Measurements from ENCODE around the gene ANKRD45.
"Not testable (repeated sequence)": the region's sequence is repeated elsewhere in the genome, so short reads cannot be mapped to it uniquely, and the experiment has no call there.

ANKRD45 gene

GRCh38 chr1:173642450-173643139, 27.1 kb downstream of the ANKRD45 start:
- DNase-seq = not testable (repeated sequence)

DNA sequence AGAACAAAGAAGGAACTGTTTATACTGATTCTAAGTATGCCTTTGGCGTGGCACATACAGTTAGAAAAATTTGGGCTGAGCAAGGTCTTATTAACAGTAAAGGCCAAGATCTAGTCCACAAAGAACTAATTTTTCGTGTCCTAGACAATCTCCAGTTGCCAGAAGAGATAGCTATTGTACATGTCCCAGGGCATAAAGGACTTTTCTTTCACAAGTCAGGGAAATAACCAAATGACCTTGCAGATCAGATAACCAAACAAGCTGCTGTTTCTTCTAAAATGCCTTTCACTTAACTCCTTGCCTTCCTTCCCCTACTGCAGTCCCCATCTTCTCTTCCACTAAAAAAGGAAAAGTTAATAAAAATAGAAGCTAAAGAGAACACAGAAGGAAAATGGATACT, 30.5 kb downstream of the ANKRD45 start:
- no peak for DNase-seq

DNA sequence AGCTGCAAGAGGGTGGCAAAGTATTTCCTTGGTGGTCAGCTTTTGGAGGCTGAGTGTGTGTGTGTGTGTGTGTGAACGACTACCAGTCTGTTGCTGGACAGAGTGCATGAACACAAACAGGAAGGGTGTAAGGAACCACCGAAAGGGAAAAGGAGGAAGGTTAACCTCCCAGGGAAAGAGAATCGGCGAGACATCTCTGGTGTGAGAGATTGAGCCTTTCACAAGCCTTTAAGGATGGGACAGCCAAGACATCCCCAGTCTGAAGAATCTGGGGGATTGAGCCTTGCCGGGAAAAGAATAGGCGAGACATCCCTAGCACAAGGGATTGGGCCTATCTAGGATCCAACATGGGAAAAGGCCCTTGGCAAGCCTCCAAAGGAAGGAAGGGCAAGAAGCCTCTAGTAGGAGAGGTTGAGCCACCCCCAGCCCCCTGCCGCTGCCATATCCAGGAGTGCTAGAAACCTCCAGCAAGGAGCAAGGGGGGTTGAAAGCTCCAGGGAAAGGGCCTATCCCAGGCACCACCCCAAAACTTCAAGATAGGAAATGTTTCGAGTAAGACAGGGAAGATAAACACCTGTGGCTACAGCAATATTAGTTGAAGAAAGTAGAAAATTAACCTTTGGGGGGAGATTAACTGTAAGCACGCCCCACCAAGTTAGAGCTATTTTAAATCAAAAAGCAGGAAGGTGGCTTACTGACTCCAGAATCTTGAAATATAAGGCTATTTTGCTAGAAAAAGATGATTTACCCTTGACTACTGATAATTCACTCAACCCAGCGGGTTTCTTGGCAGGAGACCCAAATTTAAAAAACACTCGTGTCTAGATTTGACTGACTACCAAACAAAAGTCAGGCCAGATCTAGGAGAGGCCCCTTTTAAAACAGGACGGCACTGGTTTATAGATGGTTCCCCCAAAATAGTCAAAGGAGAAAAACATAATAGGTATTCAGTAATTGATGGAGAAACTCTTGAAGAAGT, 31.3 kb downstream of the ANKRD45 start:
- no peak for DNase-seq

DNA sequence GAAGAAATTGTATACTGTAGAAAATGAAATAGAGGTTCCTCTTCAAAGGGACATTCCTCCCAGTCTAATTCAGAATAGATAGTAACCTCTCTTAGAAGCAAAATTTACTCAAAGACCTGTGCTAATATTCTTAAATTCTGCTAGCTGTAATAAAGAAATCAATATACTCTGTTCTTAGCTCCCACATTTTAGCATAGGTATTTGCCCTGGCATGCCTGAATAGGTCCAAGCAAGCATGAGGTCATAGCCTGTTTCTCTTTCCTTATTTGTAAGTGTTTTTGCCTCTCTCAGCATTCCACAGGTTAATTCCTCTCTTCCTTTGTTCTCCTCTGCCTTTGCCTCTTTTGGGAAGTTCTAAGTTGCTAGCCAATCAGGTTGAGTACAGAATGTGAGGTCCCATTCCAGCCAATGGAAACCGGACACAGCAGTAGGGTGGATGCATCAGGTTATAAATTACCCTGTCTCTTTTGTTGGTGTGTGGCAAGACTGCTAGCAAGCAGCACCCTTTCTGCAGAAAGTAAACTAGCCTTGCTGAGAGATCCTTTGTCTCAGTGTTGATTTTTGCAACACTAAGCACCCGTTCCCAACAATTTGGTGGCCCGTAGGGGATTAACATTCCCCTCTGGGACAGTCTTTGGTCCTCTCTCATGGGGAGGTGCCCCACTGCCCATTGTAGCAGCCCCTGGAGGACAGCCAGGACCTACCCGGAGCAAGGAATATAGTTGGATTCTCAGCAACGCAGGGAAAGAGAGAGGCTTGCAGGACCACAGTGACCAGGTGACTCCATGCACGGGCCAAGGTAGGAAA, 32.2 kb downstream of the ANKRD45 start:
- not testable (repeated sequence) for DNase-seq

- DNase-seq = no peak
Observed at GRCh38 chr1:173635116-173635515, 34.5 kb downstream of the ANKRD45 start, which contains the start of gene TEX50. TSS of gene TEX50 (plus strand) at chr1:173635338. CDS start at chr1:173635522, 184 bp downstream.

GRCh38 chr1:173628888-173629287, 40.8 kb downstream of the ANKRD45 start:
- DNase-seq = no peak

GRCh38 chr1:173627269-173627668, 42.4 kb downstream of the ANKRD45 start:
- no peak for DNase-seq

DNA sequence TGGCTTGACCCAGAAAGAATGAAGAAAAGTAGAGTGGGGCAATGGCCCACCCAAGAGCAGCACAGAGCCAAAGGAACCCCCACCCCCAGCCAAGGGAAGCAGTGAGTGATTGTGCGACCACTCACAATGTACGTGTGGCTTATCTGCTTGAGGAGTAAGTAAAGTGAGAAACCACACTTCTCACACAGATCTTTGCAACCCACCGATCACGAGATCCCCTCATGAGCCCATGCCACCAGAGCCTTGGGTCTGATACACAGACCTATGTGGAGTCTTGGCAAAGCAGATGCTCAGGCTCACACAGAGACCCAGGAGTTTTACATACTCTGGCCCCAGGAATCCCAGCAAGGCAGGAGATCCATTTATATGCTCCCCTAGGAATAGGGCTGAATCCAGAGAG, 52.8 kb downstream of the ANKRD45 start:
- no peak for DNase-seq

DNA sequence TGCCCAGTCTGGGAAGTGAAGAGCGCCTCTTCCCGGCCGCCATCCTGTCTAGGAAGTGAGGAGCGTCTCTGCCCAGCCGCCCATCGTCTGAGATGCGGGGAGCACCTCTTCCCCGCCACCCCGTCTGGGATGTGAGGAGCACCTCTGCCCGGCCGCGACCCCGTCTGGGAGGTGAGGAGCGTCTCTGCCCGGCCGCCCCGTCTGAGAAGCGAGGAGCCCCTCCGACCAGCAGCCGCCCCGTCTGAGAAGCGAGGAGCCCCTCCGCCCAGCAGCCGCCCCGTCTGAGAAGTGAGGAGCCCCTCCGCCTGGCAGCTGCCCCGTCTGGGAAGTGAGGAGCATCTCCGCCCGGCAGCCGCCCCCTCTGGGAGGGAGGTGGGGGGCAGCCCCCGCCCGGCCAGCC, 56.6 kb downstream of the ANKRD45 start:
- DNase-seq = not testable (repeated sequence)

DNA sequence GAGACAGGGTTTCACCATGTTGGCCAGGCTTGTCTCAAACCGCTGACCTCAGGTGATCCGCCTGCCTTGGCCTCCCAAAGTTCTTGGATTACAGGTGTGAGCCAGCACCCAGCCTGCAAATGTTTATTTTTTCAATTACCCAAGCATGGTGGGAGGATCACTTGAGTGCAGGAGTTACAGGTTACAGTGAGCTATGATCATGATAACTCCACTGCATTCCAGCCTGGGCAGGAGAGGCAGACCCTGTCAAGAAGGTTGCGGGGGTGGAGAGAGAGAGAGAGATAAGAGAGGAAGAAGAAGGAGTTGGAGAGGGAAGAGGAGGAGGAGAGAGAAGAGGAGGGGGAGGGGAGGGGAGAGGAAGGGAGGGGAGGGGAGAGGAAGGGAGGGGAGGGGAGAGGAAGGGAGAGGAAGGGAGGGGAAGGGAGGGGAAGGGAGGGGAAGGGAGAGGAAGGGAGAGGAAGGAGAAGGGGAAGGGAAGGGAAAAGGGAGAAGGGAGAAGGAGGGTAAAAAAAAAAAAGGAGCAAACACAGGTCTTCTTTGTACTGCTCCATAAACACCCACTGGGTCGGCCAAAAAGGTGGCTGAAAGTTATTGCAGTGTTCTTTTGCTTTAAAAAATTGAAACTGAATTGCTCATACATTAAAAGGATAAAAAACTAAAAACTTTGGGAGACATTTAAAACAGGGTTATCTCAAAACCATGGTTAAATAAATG, 61.0 kb downstream of the ANKRD45 start:
- no peak for DNase-seq

- DNase-seq = no peak
Observed at GRCh38 chr1:173603056-173603591, 66.5 kb downstream of the ANKRD45 start, which contains the start of gene SLC9C2. TSS of gene SLC9C2 (minus strand) at chr1:173603072. CDS start at chr1:173601776, 1,296 bp downstream.

- no peak for DNase-seq
Observed at GRCh38 chr1:173601588-173601987, 68.1 kb downstream of the ANKRD45 start.

- DNase-seq = no peak
Observed at GRCh38 chr1:173596097-173596825, 73.4 kb downstream of the ANKRD45 start.

- DNase-seq = not testable (repeated sequence)
Observed at GRCh38 chr1:173591138-173591537, 78.5 kb downstream of the ANKRD45 start.

- DNase-seq = no peak
Observed at GRCh38 chr1:173590557-173590956, 79.1 kb downstream of the ANKRD45 start.

DNA sequence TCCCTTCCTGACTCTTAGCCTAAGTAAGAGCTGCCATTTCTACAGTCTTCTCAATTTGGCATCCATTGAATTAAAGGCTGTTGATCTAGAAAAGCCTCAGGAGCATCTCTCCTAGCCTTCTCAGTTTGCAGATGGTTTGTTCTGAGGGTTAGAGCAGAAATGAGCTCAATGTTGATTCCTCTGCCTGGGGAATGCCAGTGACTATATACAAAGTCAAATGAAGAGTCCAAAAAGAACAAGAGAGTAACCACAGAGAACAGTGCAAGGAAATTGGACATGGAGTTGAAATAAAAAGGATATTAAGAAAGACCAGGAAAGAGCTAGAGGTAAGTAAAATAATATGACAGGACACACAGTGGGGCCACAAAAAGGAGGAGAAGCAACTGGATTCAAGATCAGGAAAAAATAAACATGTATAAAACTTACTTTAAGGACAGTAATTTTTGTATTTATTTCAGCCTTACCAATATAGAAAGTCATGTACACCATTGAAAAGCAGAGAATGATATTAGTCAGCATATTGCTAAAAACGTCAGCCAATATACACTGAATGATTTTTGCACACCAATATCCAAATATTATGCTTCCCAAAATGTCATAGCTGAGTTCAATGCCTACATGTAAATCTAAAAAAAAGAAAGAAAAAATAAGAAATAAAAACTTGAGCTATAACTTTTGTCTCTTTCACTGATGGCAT, 88.1 kb downstream of the ANKRD45 start:
- DNase-seq = no peak

DNA sequence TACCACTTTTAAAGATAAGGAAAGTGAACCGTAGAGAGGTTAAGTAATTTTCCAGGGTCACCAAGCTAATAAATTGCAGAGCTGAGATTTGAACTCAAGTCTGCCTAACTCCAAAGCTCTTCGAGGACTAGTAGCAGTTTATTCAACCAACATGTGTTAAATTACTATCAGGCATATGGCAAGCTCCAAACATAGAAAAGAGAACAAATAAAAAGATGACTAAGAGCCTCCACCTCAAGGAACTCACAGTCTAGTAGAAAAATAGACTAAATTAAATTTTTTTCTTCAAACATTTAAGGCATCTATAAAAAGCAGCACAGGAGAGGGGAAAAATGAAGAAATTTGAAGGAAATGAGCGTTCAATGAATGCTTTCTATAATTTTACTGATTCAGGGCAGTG, 89.0 kb downstream of the ANKRD45 start:
- DNase-seq = no peak

DNA sequence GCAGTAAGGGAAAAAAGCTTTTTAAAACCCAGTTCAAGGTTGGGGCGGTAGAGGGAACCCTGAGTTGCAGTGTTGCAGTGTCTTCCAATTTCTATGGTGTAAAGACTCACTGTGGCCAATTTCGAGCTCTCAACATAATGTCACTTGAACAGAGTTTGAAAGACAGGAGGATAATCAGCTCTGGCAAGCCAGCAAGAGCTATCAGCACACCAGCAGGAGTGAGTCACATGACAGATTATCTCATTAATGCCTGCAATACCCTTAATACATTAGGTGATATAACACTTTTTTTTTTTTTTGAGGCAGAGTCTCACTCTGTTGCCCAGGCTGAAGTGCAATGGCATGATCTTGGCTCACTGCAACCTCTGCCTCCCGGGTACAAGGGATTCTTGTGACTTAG, 89.6 kb downstream of the ANKRD45 start:
- no peak for DNase-seq

DNA sequence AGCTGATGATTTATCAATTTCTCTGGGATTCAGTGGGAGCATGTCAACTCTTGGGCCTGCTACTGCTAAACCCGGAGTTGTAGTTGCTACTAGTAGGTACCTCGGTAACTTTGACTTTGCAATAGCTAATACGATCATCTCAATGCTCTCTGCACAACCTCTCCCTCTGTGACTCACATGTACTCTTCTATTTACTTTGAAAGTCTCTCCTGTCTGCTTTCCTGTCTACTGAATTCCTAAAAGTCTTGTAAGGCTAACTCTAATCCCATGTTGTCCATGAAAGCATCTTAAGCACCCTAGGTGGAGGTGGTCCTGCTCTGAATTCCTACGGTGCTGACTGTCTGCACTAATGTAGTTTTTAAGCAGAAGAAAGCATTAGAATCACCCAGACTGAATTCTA, 96.1 kb downstream of the ANKRD45 start:
- DNase-seq = no peak

GRCh38 chr1:173572201-173572873, 97.3 kb downstream of the ANKRD45 start:
- no peak for DNase-seq
